NCI-H187 treated with DMSO at 0.1 percent for 48 hours (cell line): Measurements from ENCODE around the gene LTBP2.
"Not testable (repeated sequence)": the region's sequence is repeated elsewhere in the genome, so short reads cannot be mapped to it uniquely, and the experiment has no call there.

Experiments used
- DNase-seq: peaks from one replicate; lab custom pipeline; 2025; lab: John Stamatoyannopoulos, UW

Gene LTBP2

GRCh38 chr14:74482571-74482970, 129.5 kb downstream of the LTBP2 start:
- no peak for DNase-seq

GRCh38 chr14:74480046-74480445, 132.0 kb downstream of the LTBP2 start:
- DNase-seq, result no peak

GRCh38 chr14:74478996-74479635, 132.9 kb downstream of the LTBP2 start:
- no peak for DNase-seq

- DNase-seq, result no peak
Measured at GRCh38 chr14:74476607-74477006, 135.4 kb downstream of the LTBP2 start.

- no peak for DNase-seq
Measured at GRCh38 chr14:74476107-74476506, 135.9 kb downstream of the LTBP2 start.

- DNase-seq, result no peak
Measured at GRCh38 chr14:74475678-74476077, 136.4 kb downstream of the LTBP2 start.

- no peak for DNase-seq
Measured at GRCh38 chr14:74474376-74474775, 137.7 kb downstream of the LTBP2 start.

- no peak for DNase-seq
Measured at GRCh38 chr14:74472601-74473000, 139.4 kb downstream of the LTBP2 start.

GRCh38 chr14:74469548-74470518, 142.2 kb downstream of the LTBP2 start:
- DNase-seq, result no peak

- DNase-seq, result no peak
Measured at GRCh38 chr14:74468513-74468912, 143.5 kb downstream of the LTBP2 start.

- no peak for DNase-seq
Measured at GRCh38 chr14:74465335-74465734, 146.7 kb downstream of the LTBP2 start.

- no peak for DNase-seq
Measured at GRCh38 chr14:74464785-74465184, 147.3 kb downstream of the LTBP2 start.

- DNase-seq, result no peak
Measured at GRCh38 chr14:74463697-74464096, 148.3 kb downstream of the LTBP2 start.

GRCh38 chr14:74462993-74463392, 149.0 kb downstream of the LTBP2 start:
- no peak for DNase-seq

- no peak for DNase-seq
Measured at GRCh38 chr14:74459976-74460375, 152.1 kb downstream of the LTBP2 start.

GRCh38 chr14:74459289-74459946, 152.6 kb downstream of the LTBP2 start:
- no peak for DNase-seq

- DNase-seq, result no peak
Measured at GRCh38 chr14:74457565-74457895, 154.5 kb downstream of the LTBP2 start.

GRCh38 chr14:74456684-74457564, 155.1 kb downstream of the LTBP2 start:
- no peak for DNase-seq

- DNase-seq, result not testable (repeated sequence)
Measured at GRCh38 chr14:74454397-74454796, 157.6 kb downstream of the LTBP2 start.
